Right kidney (tissue), 1 donor: ENCODE data around the gene BMP7.

ENCODE experiments used
- DNase-seq: peaks from one replicate; pipeline ENCODE4 v3.0.0-alpha.2; 2016

Gene BMP7

GRCh38 chr20:57147185-57147584 is 119.3 kb downstream of the BMP7 start:
- no peak for DNase-seq

- no peak for DNase-seq
Observed at GRCh38 chr20:57146155-57146554, 120.3 kb downstream of the BMP7 start.

- DNase-seq: no peak
Observed at GRCh38 chr20:57145089-57145631, 121.3 kb downstream of the BMP7 start.

- DNase-seq: no peak
Observed at GRCh38 chr20:57143173-57143572, 123.3 kb downstream of the BMP7 start.

- no peak for DNase-seq
Observed at GRCh38 chr20:57142667-57143066, 123.8 kb downstream of the BMP7 start.

GRCh38 chr20:57141492-57141891 is 124.9 kb downstream of the BMP7 start:
- no peak for DNase-seq

GRCh38 chr20:57140416-57140965 is 126.0 kb downstream of the BMP7 start:
- DNase-seq: no peak

GRCh38 chr20:57139342-57140093 is 126.9 kb downstream of the BMP7 start:
- DNase-seq: no peak

- no peak for DNase-seq
Observed at GRCh38 chr20:57138198-57138995, 128.0 kb downstream of the BMP7 start.

GRCh38 chr20:57137676-57138075 is 128.8 kb downstream of the BMP7 start:
- DNase-seq: no peak

GRCh38 chr20:57136734-57137133 is 129.7 kb downstream of the BMP7 start:
- no peak for DNase-seq

- DNase-seq: no peak
Observed at GRCh38 chr20:57135875-57136274, 130.6 kb downstream of the BMP7 start.

GRCh38 chr20:57134804-57135203 is 131.6 kb downstream of the BMP7 start:
- DNase-seq: no peak

GRCh38 chr20:57133926-57134650 is 132.4 kb downstream of the BMP7 start:
- no peak for DNase-seq

GRCh38 chr20:57131601-57132391 is 134.6 kb downstream of the BMP7 start:
- DNase-seq: no peak

GRCh38 chr20:57131077-57131476 is 135.4 kb downstream of the BMP7 start:
- DNase-seq: no peak

- no peak for DNase-seq
Observed at GRCh38 chr20:57130160-57130772, 136.2 kb downstream of the BMP7 start.

GRCh38 chr20:57129303-57129702 is 137.1 kb downstream of the BMP7 start:
- DNase-seq: no peak

- DNase-seq: no peak
Observed at GRCh38 chr20:57128044-57128757, 138.2 kb downstream of the BMP7 start.

GRCh38 chr20:57126481-57127092 is 139.9 kb downstream of the BMP7 start:
- DNase-seq: no peak
